Measurements from ENCODE around the gene PPP2R5C.

The PPP2R5C gene

DNA sequence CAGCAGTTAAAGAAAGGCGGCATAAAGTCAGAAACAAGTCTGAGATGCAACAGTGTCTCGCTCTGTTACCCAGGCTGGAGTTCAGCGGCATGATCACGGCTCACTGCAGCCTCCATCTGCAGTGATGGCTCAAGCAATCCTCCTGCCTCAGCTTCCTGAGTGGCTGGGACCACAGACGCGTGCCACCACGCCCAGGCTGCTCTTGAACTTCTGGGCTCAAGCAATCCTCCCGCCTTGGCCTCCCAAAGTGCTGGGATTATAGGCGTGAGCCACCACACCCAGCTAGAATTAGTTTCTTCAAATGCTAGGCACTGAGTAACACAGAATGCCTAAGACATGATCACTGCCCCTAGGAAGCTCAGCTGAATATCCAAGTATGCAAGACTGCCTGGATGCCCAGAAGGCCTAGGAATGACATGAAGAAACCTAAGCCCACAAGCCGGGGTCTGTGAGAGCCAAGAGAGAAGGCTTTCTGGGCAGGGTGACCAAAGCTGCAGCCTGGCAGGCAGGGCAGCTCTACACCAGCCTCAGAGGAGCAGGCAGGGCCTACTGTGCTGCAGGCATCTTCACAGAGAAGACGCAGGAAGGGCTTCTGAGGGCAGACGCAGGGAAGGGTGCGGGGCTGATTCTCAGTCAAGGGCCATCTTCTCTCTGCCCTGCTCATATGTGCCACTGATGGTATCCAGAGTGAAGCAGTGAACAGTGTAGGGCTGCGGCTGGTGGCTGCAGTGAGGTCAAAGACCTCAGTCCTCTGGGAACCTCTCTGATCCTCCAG is 4.3 kb upstream of the PPP2R5C start:
- no peak for DNase-seq

DNA sequence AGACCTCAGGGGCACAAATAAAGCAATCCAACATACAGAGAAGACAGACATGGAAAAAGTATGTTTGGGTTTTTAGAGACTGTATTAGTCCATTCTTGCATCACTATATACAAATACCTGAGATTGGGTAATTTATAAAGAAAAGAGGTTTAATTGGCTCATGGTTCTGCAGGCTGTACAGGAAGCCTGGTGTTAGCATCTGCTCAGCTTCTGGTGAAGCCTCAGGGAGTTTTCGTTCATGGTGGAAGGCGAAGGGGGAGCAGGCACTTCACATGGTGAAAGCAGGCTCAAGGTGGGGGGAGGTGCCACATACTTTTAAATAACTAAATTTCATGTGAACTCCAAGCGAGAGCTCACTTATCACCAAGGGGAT is 3.7 kb upstream of the PPP2R5C start:
- no peak for DNase-seq

DNA sequence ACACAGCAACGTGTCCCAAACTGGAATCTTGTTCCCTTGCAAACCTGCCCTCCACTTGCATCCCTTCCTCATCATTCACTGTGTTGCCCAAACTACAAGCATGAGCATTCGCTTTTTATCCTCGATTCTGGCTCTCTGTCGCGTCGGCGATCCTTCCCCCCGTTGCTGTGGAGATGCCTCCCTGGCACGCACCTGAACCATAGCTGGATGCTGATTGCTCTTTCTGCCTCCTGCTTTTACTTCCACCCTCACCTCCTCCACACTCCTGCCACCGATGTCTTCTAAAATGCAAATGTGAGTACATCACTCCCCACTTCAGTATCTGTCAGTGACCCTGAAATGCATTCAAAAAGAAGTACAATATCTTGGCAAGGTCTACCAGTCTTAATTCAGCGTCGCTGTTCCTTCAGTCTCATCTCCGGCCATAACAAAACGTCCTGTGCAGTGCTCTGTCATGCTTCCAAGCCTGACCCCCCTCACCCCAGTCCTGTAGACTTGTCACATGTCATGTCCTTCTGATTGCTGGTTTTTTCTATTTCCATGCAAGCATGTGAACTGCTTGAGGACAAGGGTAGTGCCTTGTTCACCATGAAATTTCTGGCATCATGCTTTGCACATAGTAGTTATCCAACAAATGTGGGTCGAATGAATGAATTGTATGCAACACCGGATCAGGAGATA is 2.5 kb upstream of the PPP2R5C start:
- no peak for DNase-seq

DNA sequence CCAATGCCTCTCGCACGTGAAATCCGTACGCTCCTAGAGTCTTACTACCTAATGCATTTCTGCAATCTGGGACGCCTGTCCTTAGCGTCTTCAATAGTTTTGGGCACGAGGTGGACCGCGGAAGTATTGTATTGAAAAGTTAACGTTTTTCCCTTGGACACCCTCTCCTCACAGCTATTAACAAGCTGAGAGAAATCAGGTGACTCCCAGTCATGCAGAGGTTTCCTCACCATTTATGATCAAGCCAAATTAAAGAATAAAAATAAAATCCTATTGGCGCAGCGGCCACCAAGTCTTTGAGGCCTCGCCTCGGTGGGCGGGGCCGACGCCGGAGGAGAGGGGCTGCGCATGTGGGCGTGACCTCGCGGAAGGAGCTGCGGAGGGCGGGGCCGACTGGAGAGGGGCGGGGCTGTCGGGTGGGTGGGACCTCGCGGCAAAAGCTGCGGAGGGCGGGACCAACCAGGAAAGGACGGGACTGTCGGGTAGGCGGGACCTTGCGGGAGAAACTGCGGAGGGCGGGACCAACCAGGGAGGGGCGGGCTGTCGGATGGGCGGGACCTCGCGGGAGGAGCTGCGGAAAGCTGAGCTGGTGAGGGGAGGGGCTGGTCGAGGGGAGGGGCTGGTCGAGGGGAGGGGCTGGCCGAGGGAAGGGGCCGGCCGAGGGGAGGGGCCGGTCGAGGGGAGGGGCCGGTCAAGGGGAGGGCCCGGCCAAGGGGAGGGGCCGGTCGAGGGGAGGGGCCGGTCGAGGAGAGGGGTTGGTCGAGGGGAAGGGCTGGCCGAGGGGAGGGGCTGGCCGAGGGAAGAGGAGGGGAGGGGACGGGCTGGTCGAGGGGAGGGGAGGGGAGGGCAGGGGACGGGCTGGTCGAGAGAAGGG is 1.1 kb upstream of the PPP2R5C start:
- no peak for DNase-seq

DNA sequence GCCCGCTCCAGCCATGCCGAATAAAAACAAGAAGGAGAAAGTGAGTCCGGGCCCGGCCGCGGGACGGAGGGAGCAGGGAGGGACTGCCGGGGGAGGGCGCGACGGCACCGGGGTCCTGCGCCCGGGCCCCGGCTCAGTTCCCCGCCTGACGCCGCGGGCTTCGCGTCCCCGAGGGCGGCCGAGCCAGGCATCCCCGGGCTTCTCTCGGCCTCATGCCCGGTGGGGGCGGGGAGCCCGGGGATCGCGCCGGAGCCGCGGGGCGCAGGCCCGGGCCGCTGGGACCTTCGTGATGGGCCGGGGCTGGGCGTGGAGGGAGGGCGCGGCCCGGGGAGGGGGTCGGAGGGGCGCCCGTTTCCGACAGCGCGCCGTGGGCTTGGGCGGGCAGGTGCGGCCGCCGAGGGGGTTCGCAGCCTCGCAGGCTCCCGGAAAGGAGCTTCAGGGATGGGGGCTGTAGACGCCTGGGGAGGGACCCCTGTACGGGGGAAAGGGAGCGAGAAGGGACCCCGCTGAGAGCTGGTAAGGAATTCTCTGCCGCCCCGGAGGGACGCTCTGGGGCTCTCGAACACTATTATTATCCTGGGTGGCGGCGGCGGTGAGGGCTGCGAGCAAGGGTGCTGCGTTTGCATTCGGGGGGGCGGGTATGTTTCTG is 496 bp downstream of the PPP2R5C start:
- DNase-seq, result no peak

- no peak for DNase-seq
Observed at GRCh38 chr14:101762530-101763101, 1.1 kb downstream of the PPP2R5C start.

- DNase-seq, result no peak
Observed at GRCh38 chr14:101763941-101764709, 2.6 kb downstream of the PPP2R5C start.

GRCh38 chr14:101767618-101768362 is 6.3 kb downstream of the PPP2R5C start:
- no peak for DNase-seq

DNA sequence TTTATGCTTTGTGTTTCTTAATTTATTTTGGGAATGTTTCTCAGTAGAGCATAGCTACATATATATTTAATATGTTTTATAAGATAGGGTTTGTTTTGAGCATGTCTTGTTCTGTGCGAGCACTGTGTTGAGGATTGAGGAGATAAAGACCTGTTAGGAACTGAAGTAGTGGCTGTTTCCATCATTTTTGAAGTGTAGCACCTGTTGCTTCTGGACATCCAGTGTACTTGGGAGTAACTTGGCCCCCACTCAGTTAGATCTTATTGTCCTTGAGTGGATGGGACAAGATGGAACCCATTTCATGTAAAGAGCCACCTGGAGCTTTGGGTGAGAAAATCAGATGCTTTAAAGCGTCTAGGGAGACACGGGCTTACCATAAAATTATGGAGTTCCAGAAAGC is 8.7 kb downstream of the PPP2R5C start:
- no peak for DNase-seq

DNA sequence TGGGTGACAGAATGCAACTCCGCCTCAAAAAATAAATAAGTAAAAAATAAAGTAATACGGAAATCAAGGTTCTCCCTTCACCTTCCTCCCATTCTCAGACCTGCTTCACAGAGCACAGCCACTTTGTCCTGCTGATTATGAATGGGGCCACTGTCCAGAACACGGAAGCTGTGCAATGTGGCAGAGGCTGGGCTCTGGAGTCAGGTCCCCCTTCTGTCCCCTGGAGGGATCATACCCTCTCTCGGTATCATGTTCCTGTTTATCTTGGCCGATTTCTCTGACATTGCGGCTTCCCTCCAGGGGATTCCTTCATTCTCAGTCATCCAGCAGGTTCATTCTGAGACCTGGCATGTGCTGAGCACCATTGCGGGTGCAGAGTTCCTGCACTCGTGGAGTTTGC is 11.3 kb downstream of the PPP2R5C start:
- DNase-seq, result no peak

DNA sequence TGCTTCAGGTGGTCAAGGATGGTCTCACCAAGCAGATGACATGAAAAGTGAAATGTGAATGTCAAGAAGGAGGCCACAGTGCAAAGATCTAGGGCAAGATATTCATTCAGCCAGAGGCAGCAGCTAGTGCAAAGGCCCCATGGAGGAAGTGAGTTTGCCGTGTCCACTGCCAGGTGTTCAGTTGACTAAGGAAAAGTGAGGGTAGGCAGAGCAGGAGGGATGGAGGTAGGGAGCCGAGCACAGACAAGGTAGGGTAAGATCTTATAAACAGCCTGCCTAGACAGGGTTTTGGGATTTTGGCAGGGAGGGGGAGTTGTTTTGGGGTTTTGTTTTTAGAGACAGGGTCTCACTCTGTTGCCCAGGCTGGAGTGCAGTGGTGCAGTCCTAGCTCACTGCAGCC is 11.9 kb downstream of the PPP2R5C start:
- DNase-seq, result no peak

- no peak for DNase-seq
Observed at GRCh38 chr14:101774006-101774795, 12.7 kb downstream of the PPP2R5C start.

DNA sequence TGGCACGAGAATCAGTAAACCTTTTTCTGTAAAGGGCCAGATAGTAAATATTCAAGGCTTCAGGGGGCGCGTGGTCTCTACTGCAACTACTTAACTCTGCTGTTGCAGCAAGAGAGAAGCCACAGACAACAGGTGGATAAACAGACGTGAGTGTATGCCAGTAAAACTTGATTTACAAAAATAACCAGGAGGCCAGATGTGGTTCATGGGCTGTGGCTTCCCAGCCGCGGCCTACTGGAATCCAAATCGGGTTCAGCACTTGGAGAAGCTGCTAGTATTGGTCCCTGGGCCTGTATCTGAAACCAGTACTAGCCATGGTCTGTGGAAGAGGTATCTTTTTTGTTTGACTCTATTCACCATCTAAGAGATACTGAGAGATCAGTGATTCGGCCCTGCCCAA is 13.3 kb downstream of the PPP2R5C start:
- DNase-seq, result no peak

- DNase-seq, result no peak
Observed at GRCh38 chr14:101775826-101776225, 14.3 kb downstream of the PPP2R5C start.

- no peak for DNase-seq
Observed at GRCh38 chr14:101776344-101776743, 14.8 kb downstream of the PPP2R5C start.

DNA sequence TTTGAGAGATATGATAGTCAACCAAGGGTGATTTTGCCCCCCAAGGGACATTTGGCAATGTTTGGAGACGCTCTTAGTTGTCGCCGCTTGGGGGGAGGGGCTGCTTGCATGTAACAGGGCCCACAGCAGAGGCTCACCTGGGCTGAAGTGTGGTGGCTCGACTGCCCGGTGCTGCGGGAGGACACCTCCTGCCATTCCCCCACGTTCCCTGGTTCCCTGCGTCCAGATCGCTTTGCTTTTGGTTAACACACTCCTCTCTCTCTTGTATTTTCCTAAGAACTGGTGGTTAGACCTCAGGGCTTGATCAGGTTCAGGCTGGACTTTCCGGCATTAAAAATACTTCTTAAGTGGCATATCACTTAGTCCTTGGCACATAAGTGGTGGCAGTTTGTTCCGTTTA is 18.9 kb downstream of the PPP2R5C start:
- DNase-seq, result no peak

DNA sequence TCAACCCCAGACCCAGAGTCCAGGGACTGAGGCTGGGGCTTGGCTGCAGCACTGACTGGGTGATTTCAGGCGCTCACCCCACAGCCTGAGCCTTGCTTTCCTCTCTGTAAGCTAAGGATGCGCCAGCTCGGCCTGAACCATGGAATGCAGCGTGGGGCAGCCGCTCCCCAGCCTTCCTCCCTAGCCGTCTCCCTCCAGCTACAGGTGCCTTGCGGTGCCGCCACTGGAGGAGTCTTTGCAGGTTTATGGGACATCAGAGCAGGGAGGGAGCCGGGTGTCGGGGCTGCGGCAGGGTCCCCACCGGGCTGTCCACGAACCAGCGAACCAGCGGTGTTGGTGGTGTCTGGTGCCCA is 19.4 kb downstream of the PPP2R5C start:
- DNase-seq, result no peak

GRCh38 chr14:101781240-101782061 is 19.9 kb downstream of the PPP2R5C start:
- no peak for DNase-seq

- DNase-seq, result no peak
Observed at GRCh38 chr14:101783260-101784016, 21.9 kb downstream of the PPP2R5C start.
